ENCODE data around the gene CEP104. TPM values are rescaled to one million over a fixed set of nuclear protein-coding genes. Genes with fewer than 3 reads are reported as not detected.

CEP104 gene
- total RNA-seq, 1 experiment from 2014 or later: 47.7 TPM

- Histone ChIP-seq H3F3A (ENCODE audit: insufficient read depth, low read depth) (no peaks in the 10 kb centered on the region), H2AFZ (no peak overlapping the region), H3K4me1 (replicated peaks; ENCODE audit: insufficient read depth) (no peaks in the 10 kb centered on the region), H3K9me3 (ENCODE audit: insufficient read depth, low read depth) (no peaks in the 10 kb centered on the region), H3K9me2 (ENCODE audit: insufficient read depth) (no peaks in the 10 kb centered on the region), H3K36me3 (ENCODE audit: low read depth) (0 out of 2 replicates have a peak, but pooled peaks cover 6% of the 10 kb centered on the region), H3K27me3 (ENCODE audit: insufficient read depth, low read depth) (no peaks in the 10 kb centered on the region), H3K27ac (no peak overlapping the region), H4K20me1 (ENCODE audit: insufficient read depth) (no peaks in the 10 kb centered on the region), H3K4me3 (no peak overlapping the region), H3K4me2 (no peak overlapping the region), H3K79me2 (ENCODE audit: low read depth) (no peaks in the 10 kb centered on the region)
- CTCF ChIA-PET: no interaction called here
- no peak for TF ChIP-seq EZH2 (IDR thresholded peaks at IDR 0.05; ENCODE audit: low read depth)
- no peak for TF ChIP-seq CTCF (conservative IDR thresholded peaks at IDR 0.05)
- no peak for DNase-seq
- POLR2A ChIA-PET (ENCODE audit: unreplicated experiment): no interaction called here
- BruUV-seq (replicated peaks): no TSS peak
- intact Hi-C loops (cut with micrococcal nuclease; ENCODE audit: unreplicated experiment): no loop called here
Observed at GRCh38 chr1:3842912-3843311, 14.1 kb downstream of the CEP104 start.

- Histone ChIP-seq H2AFZ (no peak overlapping the region), H3K36me3 (ENCODE audit: low read depth) (peaks cover 11% of the 10 kb centered on the region; the same call in 1 of the 2 replicates)
- no TSS peak for BruUV-seq (replicated peaks)
Observed at GRCh38 chr1:3841491-3841890, 15.5 kb downstream of the CEP104 start.

GRCh38 chr1:3838788-3839187, 18.2 kb downstream of the CEP104 start:
- Histone ChIP-seq H3K79me2 (ENCODE audit: low read depth) (no peaks in the 10 kb centered on the region), H3K27me3 (ENCODE audit: insufficient read depth, low read depth) (no peaks in the 10 kb centered on the region), H3K4me3 (no peak overlapping the region), H2AFZ (no peak overlapping the region), H3K27ac (no peak overlapping the region), H3F3A (ENCODE audit: insufficient read depth, low read depth) (no peaks in the 10 kb centered on the region), H3K4me2 (no peak overlapping the region), H3K4me1 (replicated peaks; ENCODE audit: insufficient read depth) (no peaks in the 10 kb centered on the region), H3K9me2 (ENCODE audit: insufficient read depth) (no peaks in the 10 kb centered on the region), H3K36me3 (ENCODE audit: low read depth) (peaks cover 11% of the 10 kb centered on the region; the same call in 1 of the 2 replicates), H3K9me3 (ENCODE audit: insufficient read depth, low read depth) (no peaks in the 10 kb centered on the region), H4K20me1 (ENCODE audit: insufficient read depth) (no peaks in the 10 kb centered on the region)
- no peak for DNase-seq
- TF ChIP-seq CTCF (conservative IDR thresholded peaks at IDR 0.05) (no peak), EZH2 (IDR thresholded peaks at IDR 0.05; ENCODE audit: low read depth) (no peak)
- ChIA-PET CTCF (no interaction called here), POLR2A (ENCODE audit: unreplicated experiment) (no interaction called here)
- BruUV-seq (replicated peaks): no TSS peak
- intact Hi-C loops (cut with micrococcal nuclease; ENCODE audit: unreplicated experiment): no loop called here

More at GRCh38 chr1:3841491-3841890, 15.5 kb downstream of the CEP104 start:
- ChIA-PET CTCF (no interaction called here), POLR2A (ENCODE audit: unreplicated experiment) (no interaction called here)
- H3K4me1 ChIP-seq (replicated peaks; ENCODE audit: insufficient read depth): no peaks in the 10 kb centered on the region
- no peak overlapping the region for H3K27ac ChIP-seq
- no peaks in the 10 kb centered on the region for H4K20me1 ChIP-seq (ENCODE audit: insufficient read depth)
- DNase-seq: no peak
- no peak overlapping the region for H3K4me3 ChIP-seq
- intact Hi-C loops (cut with micrococcal nuclease; ENCODE audit: unreplicated experiment): no loop called here
- H3K79me2 ChIP-seq (ENCODE audit: low read depth): no peaks in the 10 kb centered on the region
- H3F3A ChIP-seq (ENCODE audit: insufficient read depth, low read depth): no peaks in the 10 kb centered on the region
- no peaks in the 10 kb centered on the region for H3K9me2 ChIP-seq (ENCODE audit: insufficient read depth)
- H3K9me3 ChIP-seq (ENCODE audit: insufficient read depth, low read depth): no peaks in the 10 kb centered on the region
- TF ChIP-seq CTCF (conservative IDR thresholded peaks at IDR 0.05): no peak
- TF ChIP-seq EZH2 (IDR thresholded peaks at IDR 0.05; ENCODE audit: low read depth): no peak
- no peaks in the 10 kb centered on the region for H3K27me3 ChIP-seq (ENCODE audit: insufficient read depth, low read depth)
- H3K4me2 ChIP-seq: no peak overlapping the region

All from PC-9 (cell line).